Liver (tissue), 9 donors: ENCODE data around the gene PPP1R16B. TPM values are rescaled to one million over a fixed set of nuclear protein-coding genes. Genes with fewer than 3 reads are reported as not detected.

ENCODE experiments used
- DNase-seq: peaks from one replicate; pipeline ENCODE4 v3.0.0-alpha.2; 2017; ENCODE audit warnings: low spot score
- H3K27ac ChIP-seq, 2 donors: one replicate each; pipeline ENCODE4 v1.7.0; 2013; ENCODE audit warnings: inconsistent platforms in 2 of 2, low read length in 2 of 2, control low read depth in 1 of 2, low read depth in 1 of 2, mild to moderate bottlenecking in 1 of 2
- H3K27me3 ChIP-seq, 4 donors: one replicate each; pipeline versions ENCODE4 v1.6.1 to v1.7.0; 2013; ENCODE audit warnings: low read length in 3 of 4, inconsistent platforms in 1 of 4, mild to moderate bottlenecking in 1 of 4, moderate library complexity in 1 of 4; ENCODE audit not compliant: control insufficient read depth in 4 of 4, insufficient read depth in 4 of 4
- H3K36me3 ChIP-seq, 4 donors: one replicate each; pipeline versions ENCODE4 v1.6.1 to v1.7.0; 2013; ENCODE audit warnings: low read length in 3 of 4, mild to moderate bottlenecking in 3 of 4, low read depth in 1 of 4, moderate library complexity in 1 of 4; ENCODE audit not compliant: control insufficient read depth in 4 of 4, insufficient read depth in 3 of 4
- H3K4me1 ChIP-seq, 4 donors: one replicate each; pipeline versions ENCODE4 v1.6.1 to v1.7.0; 2013; ENCODE audit warnings: low read length in 3 of 4, mild to moderate bottlenecking in 3 of 4, moderate library complexity in 1 of 4; ENCODE audit not compliant: control insufficient read depth in 4 of 4, insufficient read depth in 4 of 4
- H3K4me3 ChIP-seq, 3 donors: one replicate each; pipeline versions ENCODE4 v1.6.1 to v1.7.0; 2013; ENCODE audit warnings: low read length in 3 of 3, control low read depth in 1 of 3, low read depth in 1 of 3, mild to moderate bottlenecking in 1 of 3
- H3K9ac ChIP-seq, 2 donors: one replicate each; pipeline ENCODE4 v1.7.0; 2013; ENCODE audit warnings: low read length in 2 of 2, mild to moderate bottlenecking in 2 of 2, moderate library complexity in 2 of 2, control low read depth in 1 of 2, low read depth in 1 of 2
- H3K9me3 ChIP-seq, 4 donors: one replicate each; pipeline versions ENCODE4 v1.6.1 to v1.7.0; 2013; ENCODE audit warnings: low read length in 3 of 4; ENCODE audit not compliant: control insufficient read depth in 4 of 4
- ATF3 ChIP-seq: IDR thresholded peaks from 2 replicates; pipeline ENCODE4 v1.6.1; 2016; ENCODE audit warnings: antibody characterized with exemption
- CTCF ChIP-seq: fragments of 150-350 bp; IDR thresholded peaks from 2 replicates; pipeline ENCODE4 v1.5.1; 2017; ENCODE audit warnings: improper control_type of control experiment, low read depth, low read length; ENCODE audit not compliant: missing input control
- EGR1 ChIP-seq, 2 donors: IDR thresholded peaks; 2 replicates each; pipeline ENCODE4 v1.6.1; 2016 to 2018; ENCODE audit warnings: antibody characterized with exemption in 2 of 2, low read depth in 2 of 2
- FOXA1 ChIP-seq: IDR thresholded peaks from 2 replicates; pipeline ENCODE4 v1.6.1; 2016; ENCODE audit warnings: antibody characterized with exemption
- FOXA2 ChIP-seq: IDR thresholded peaks from 2 replicates; pipeline ENCODE4 v1.6.1; 2016; ENCODE audit warnings: antibody characterized with exemption
- GABPA ChIP-seq, 2 donors: IDR thresholded peaks in 1 of 2; conservative IDR thresholded peaks in 1 of 2; 2 replicates each; pipeline ENCODE4 v1.6.1; 2016; ENCODE audit warnings: antibody characterized with exemption in 2 of 2, mild to moderate bottlenecking in 1 of 2, moderate library complexity in 1 of 2
- HNF4A ChIP-seq, 2 donors: conservative IDR thresholded peaks; 2 replicates each; pipeline ENCODE4 v1.6.1; 2016; ENCODE audit warnings: antibody characterized with exemption in 2 of 2, mild to moderate bottlenecking in 2 of 2
- HNF4G ChIP-seq: IDR thresholded peaks from 2 replicates; pipeline ENCODE4 v1.6.1; 2016; ENCODE audit warnings: antibody characterized with exemption
- JUND ChIP-seq, 2 donors: IDR thresholded peaks; 2 replicates each; pipeline ENCODE4 v1.6.1; 2016; ENCODE audit warnings: antibody characterized with exemption in 2 of 2
- MAX ChIP-seq: IDR thresholded peaks from 2 replicates; pipeline ENCODE4 v1.6.1; 2016; ENCODE audit warnings: antibody characterized with exemption
- NR2F2 ChIP-seq: IDR thresholded peaks from 2 replicates; pipeline ENCODE4 v1.6.1; 2016; ENCODE audit warnings: antibody characterized with exemption
- REST ChIP-seq: IDR thresholded peaks from 2 replicates; pipeline ENCODE4 v1.6.1; 2016; ENCODE audit warnings: antibody characterized with exemption, mild to moderate bottlenecking
- RXRA ChIP-seq, 2 donors: IDR thresholded peaks; 2 replicates each; pipeline ENCODE4 v1.6.1; 2017 to 2018; ENCODE audit warnings: antibody characterized with exemption in 2 of 2, mild to moderate bottlenecking in 1 of 2
- SP1 ChIP-seq: IDR thresholded peaks from 2 replicates; pipeline ENCODE4 v1.6.1; 2018; ENCODE audit warnings: antibody characterized with exemption, mild to moderate bottlenecking
- YY1 ChIP-seq: IDR thresholded peaks from 2 replicates; pipeline ENCODE4 v1.6.1; 2016; ENCODE audit warnings: antibody characterized with exemption, mild to moderate bottlenecking
- ZBTB33 ChIP-seq: IDR thresholded peaks from 2 replicates; pipeline ENCODE4 v1.6.1; 2016; ENCODE audit warnings: antibody characterized with exemption
- WGBS: extraction: QIAGEN DNeasy Blood & Tissue Kit; methylation state at CpG from one replicate; pipeline ENCODE4 v1.1.7; 2013; 5-methylcytosine and 5-hydroxymethylcytosine counted together
- polyA plus RNA-seq, 2 donors: library from polyadenylated mRNA; stranded (reverse) in 1 of 2; unstranded in 1 of 2; fragments of 200-250 nt in 1 of 2; fragments of >200 nt in 1 of 2; fragmentation: Nextera tagmentation in 1 of 2; extraction: Ambion mirVana in 1 of 2; gene quantifications; one replicate each; pipeline versions ENCODE4 v1.2.1 to v1.2.3, GENCODE V29; 2013 to 2015
- total RNA-seq, 2 donors: library from RNA; depleted of rRNA; stranded (reverse); fragments of >200 nt; gene quantifications; one replicate each; pipeline ENCODE4 v1.2.3, GENCODE V29; 2014
- donor health status: healthy.
- donor health status: healthy.
- donor health status: healthy.
- donor health status: healthy.
- donor health status: healthy.

The PPP1R16B gene
- total and polyA plus RNA-seq, 4 donors: 0.84 to 5.7 (median 1.2) TPM

GRCh38 chr20:38861071-38861401 lies 55.5 kb downstream of the PPP1R16B start:
- TF ChIP-seq HNF4G: no peak
- TF ChIP-seq NR2F2: no peak
- no peak for TF ChIP-seq HNF4A (conservative IDR thresholded peaks at IDR 0.05)
- no peak for TF ChIP-seq FOXA1
- TF ChIP-seq ATF3: no peak
- no peak for TF ChIP-seq YY1
- TF ChIP-seq ZBTB33: no peak
- TF ChIP-seq FOXA2: no peak
- no peak for TF ChIP-seq REST
- no peak for TF ChIP-seq JUND (IDR thresholded peaks at IDR 0.05)
- no peak for TF ChIP-seq CTCF
- TF ChIP-seq MAX: no peak
- TF ChIP-seq GABPA (IDR thresholded peaks at IDR 0.05 in 1 of 2, conservative IDR thresholded peaks at IDR 0.05 in 1 of 2): no peak
- TF ChIP-seq RXRA (IDR thresholded peaks at IDR 0.05): no peak
- TF ChIP-seq EGR1 (IDR thresholded peaks at IDR 0.05; ENCODE audit: low read depth in 2 of 2): no peak
- Histone ChIP-seq H3K36me3 (no peaks in the 10 kb centered on the region), H3K9ac (no peak overlapping the region), H3K9me3 (no peaks in the 10 kb centered on the region), H3K27ac (no peak overlapping the region), H3K4me3 (no peak overlapping the region), H3K27me3 (no peaks in the 10 kb centered on the region), H3K4me1 (no peaks in the 10 kb centered on the region)
- DNase-seq: no peak
- 69% methylated on average over 1 of the region's 1 CpG for WGBS

- peaks cover 0 to 2% (median 0%) of the 10 kb centered on the region in 4 donors for H3K4me1 ChIP-seq
- no peak for TF ChIP-seq FOXA2
- TF ChIP-seq YY1: no peak
- TF ChIP-seq REST: no peak
- no peak for TF ChIP-seq SP1
- no peak for TF ChIP-seq GABPA (IDR thresholded peaks at IDR 0.05 in 1 of 2, conservative IDR thresholded peaks at IDR 0.05 in 1 of 2)
- TF ChIP-seq CTCF: no peak
- no peak for TF ChIP-seq ATF3
- WGBS: 91% methylated on average over 5 of the region's 5 CpGs
These were observed 56.7 kb downstream of the PPP1R16B start for GRCh38 chr20:38862226-38862625.

More at GRCh38 chr20:38862226-38862625, 56.7 kb downstream of the PPP1R16B start:
- no peak for DNase-seq
- no peak overlapping the region for H3K9ac ChIP-seq
- H3K27ac ChIP-seq: no peak overlapping the region
- no peaks in the 10 kb centered on the region for H3K27me3 ChIP-seq
- no peaks in the 10 kb centered on the region for H3K9me3 ChIP-seq
- no peaks in the 10 kb centered on the region for H3K36me3 ChIP-seq
- no peak overlapping the region for H3K4me3 ChIP-seq
